NB4 (cell line): ENCODE data around the gene MAGI2.

Experiments used
- MYC ChIP-seq: IDR thresholded peaks from 2 replicates; pipeline ENCODE4 v1.6.1; 2011; ENCODE audit warnings: low read depth, low read length
- POLR2A ChIP-seq: IDR thresholded peaks from 2 replicates; pipeline ENCODE4 v1.6.1; 2011; ENCODE audit warnings: mild to moderate bottlenecking; ENCODE audit not compliant: insufficient read length; ENCODE audit errors: extremely low read depth
- TF ChIP-seq, protein P1 (sequence below): IDR thresholded peaks from one replicate; pipeline ENCODE4 v1.5.1; 2012; ENCODE audit warnings: low read depth, low read length
- TF ChIP-seq, protein P2 (sequence below): IDR thresholded peaks from 2 replicates; pipeline ENCODE4 v1.6.1; 2011; ENCODE audit warnings: low read depth, low read length

DNA sequence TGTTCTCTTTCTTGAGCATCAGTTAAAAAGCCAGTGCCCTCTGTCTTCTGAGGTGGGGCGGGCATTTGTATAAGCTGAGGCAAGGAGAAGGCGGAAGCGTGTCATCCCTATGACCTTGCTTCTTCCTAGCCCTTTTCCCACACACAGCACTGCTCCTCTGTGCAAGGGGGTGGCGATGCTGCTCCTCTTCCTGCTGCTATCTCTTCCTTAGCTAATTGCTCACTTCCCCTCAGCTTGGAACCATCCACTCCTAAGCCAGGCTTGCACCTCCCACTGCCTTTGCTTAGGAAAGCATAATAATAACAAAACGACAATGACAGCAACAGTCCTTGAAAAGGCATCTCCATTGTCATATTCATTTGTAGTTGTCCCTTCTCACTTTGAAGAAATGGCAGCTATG is 1288.0 kb downstream of the MAGI2 start:
- TF ChIP-seq, protein P1, sequence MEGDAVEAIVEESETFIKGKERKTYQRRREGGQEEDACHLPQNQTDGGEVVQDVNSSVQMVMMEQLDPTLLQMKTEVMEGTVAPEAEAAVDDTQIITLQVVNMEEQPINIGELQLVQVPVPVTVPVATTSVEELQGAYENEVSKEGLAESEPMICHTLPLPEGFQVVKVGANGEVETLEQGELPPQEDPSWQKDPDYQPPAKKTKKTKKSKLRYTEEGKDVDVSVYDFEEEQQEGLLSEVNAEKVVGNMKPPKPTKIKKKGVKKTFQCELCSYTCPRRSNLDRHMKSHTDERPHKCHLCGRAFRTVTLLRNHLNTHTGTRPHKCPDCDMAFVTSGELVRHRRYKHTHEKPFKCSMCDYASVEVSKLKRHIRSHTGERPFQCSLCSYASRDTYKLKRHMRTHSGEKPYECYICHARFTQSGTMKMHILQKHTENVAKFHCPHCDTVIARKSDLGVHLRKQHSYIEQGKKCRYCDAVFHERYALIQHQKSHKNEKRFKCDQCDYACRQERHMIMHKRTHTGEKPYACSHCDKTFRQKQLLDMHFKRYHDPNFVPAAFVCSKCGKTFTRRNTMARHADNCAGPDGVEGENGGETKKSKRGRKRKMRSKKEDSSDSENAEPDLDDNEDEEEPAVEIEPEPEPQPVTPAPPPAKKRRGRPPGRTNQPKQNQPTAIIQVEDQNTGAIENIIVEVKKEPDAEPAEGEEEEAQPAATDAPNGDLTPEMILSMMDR, result no peak
- TF ChIP-seq POLR2A (no peak), MYC (no peak)
- TF ChIP-seq, protein P2, sequence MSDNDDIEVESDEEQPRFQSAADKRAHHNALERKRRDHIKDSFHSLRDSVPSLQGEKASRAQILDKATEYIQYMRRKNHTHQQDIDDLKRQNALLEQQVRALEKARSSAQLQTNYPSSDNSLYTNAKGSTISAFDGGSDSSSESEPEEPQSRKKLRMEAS, result no peak
